Neural cell (in vitro differentiated cells): ENCODE data around the gene TNS2. TPM values are rescaled to one million over a fixed set of nuclear protein-coding genes. Genes with fewer than 3 reads are reported as not detected.

Experiments used
- H2AFZ ChIP-seq: fragments of 200-600, 300-800 bp; sonication (generic), shearing (Covaris generic); 2 replicates; pipeline ENCODE4 v1.6.0; 2014; ENCODE audit warnings: low read depth, mild to moderate bottlenecking, antibody characterized with exemption, low read length, moderate library complexity
- H3F3A ChIP-seq: fragments of 200-600 bp; shearing (Covaris generic); 2 replicates; pipeline ENCODE4 v1.6.1; 2016; ENCODE audit warnings: mild to moderate bottlenecking, moderate library complexity, mixed read lengths, antibody characterized with exemption, low read length; ENCODE audit not compliant: insufficient read depth, poor library complexity, severe bottlenecking
- H3K27ac ChIP-seq: fragments of 200-600, 300-800 bp; sonication (generic), shearing (Covaris generic); 2 replicates; pipeline ENCODE4 v1.5.1; 2014; ENCODE audit warnings: mild to moderate bottlenecking, low read length, moderate library complexity
- H3K27me3 ChIP-seq: fragments of 300-800, 200-600 bp; sonication (generic), shearing (Covaris generic); 2 replicates; pipeline ENCODE4 v1.6.0; 2014; ENCODE audit warnings: mild to moderate bottlenecking, low read depth, low read length, moderate library complexity; ENCODE audit not compliant: insufficient read depth
- H3K36me3 ChIP-seq: fragments of 300-800, 200-600 bp; sonication (generic), shearing (Covaris generic); 2 replicates; pipeline ENCODE4 v1.5.1; 2014; ENCODE audit warnings: mild to moderate bottlenecking, antibody characterized with exemption, low read length, moderate library complexity; ENCODE audit not compliant: insufficient read depth
- H3K4me2 ChIP-seq: fragments of 300-800, 200-600 bp; sonication (generic), shearing (Covaris generic); 2 replicates; pipeline ENCODE4 v1.6.0; 2014; ENCODE audit warnings: mild to moderate bottlenecking, low read length
- H3K4me3 ChIP-seq: fragments of 300-800, 200-600 bp; sonication (generic), shearing (Covaris generic); 2 replicates; pipeline ENCODE4 v1.5.1; 2014; ENCODE audit warnings: mild to moderate bottlenecking, low read length, moderate library complexity
- H3K79me2 ChIP-seq: fragments of 200-600 bp; shearing (Covaris generic); replicated peaks from 2 replicates; pipeline ENCODE4 v1.6.0; 2014; ENCODE audit warnings: mild to moderate bottlenecking, low read length, moderate library complexity; ENCODE audit not compliant: insufficient read depth
- H3K9ac ChIP-seq: fragments of 300-800, 200-600 bp; sonication (generic), shearing (Covaris generic); 2 replicates; pipeline ENCODE4 v1.6.1; 2016; ENCODE audit warnings: mild to moderate bottlenecking, low read length, mixed read lengths
- H3K9me2 ChIP-seq: fragments of 200-600 bp; shearing (Covaris generic); 2 replicates; pipeline ENCODE4 v1.6.1; 2016; ENCODE audit warnings: mild to moderate bottlenecking, low read length, mixed read lengths; ENCODE audit not compliant: insufficient read depth
- H3K9me3 ChIP-seq: fragments of 200-600, 300-800 bp; sonication (generic), shearing (Covaris generic); 2 replicates; pipeline ENCODE4 v1.6.1; 2016; ENCODE audit warnings: mild to moderate bottlenecking, mixed run types, low read length, moderate library complexity, mixed read lengths
- H4K20me1 ChIP-seq: fragments of 200-600 bp; shearing (Covaris generic); 2 replicates; pipeline ENCODE4 v1.6.1; 2016; ENCODE audit warnings: mild to moderate bottlenecking, mixed run types; ENCODE audit not compliant: insufficient read depth
- CTCF ChIP-seq: fragments of 450-650 bp; IDR thresholded peaks from 2 replicates; pipeline ENCODE4 v1.5.1; 2014; ENCODE audit warnings: antibody characterized with exemption, mild to moderate bottlenecking, moderate library complexity; ENCODE audit not compliant: poor library complexity, severe bottlenecking
- EP300 ChIP-seq: fragments of 450-650 bp; conservative IDR thresholded peaks from 2 replicates; pipeline ENCODE4 v1.6.1; 2014; ENCODE audit warnings: antibody characterized with exemption, mild to moderate bottlenecking, moderate library complexity; ENCODE audit not compliant: poor library complexity, severe bottlenecking
- EZH2 ChIP-seq: fragments of 200-600, 300-800 bp; shearing (Covaris generic), sonication (generic); IDR thresholded peaks from 2 replicates; pipeline ENCODE4 v1.6.1; 2014; ENCODE audit warnings: antibody characterized with exemption, low read length, borderline replicate concordance, mild to moderate bottlenecking; ENCODE audit not compliant: insufficient read depth, poor library complexity, severe bottlenecking
- MXI1 ChIP-seq: fragments of 450-650 bp; conservative IDR thresholded peaks from 2 replicates; pipeline ENCODE4 v1.6.1; 2014; ENCODE audit warnings: antibody characterized with exemption, mild to moderate bottlenecking; ENCODE audit not compliant: poor library complexity, severe bottlenecking
- POLR2AphosphoS5 ChIP-seq: IDR thresholded peaks from 2 replicates; pipeline ENCODE4 v1.6.1; 2012
- RAD21 ChIP-seq: fragments of 450-650 bp; conservative IDR thresholded peaks from 2 replicates; pipeline ENCODE4 v1.6.1; 2014; ENCODE audit warnings: antibody characterized with exemption, mild to moderate bottlenecking, moderate library complexity
- REST ChIP-seq: IDR thresholded peaks from 2 replicates; pipeline ENCODE4 v1.6.1; 2012; ENCODE audit warnings: borderline replicate concordance
- SMC3 ChIP-seq: fragments of 450-650 bp; conservative IDR thresholded peaks from 2 replicates; pipeline ENCODE4 v1.6.1; 2014; ENCODE audit warnings: antibody characterized with exemption, mild to moderate bottlenecking, moderate library complexity; ENCODE audit not compliant: poor library complexity
- TAF1 ChIP-seq: IDR thresholded peaks from 2 replicates; pipeline ENCODE4 v1.6.1; 2012; ENCODE audit warnings: low read depth
- polyA plus RNA-seq: library from polyadenylated mRNA; depleted of rRNA; stranded (reverse); fragments of >200 nt; gene quantifications from 2 replicates; pipeline ENCODE4 v1.2.3, GENCODE V29; 2014

The TNS2 gene
- polyA plus RNA-seq, 1 donor from 2014 or later: 4.2 TPM

GRCh38 chr12:53056901-53057300 is 7.0 kb downstream of the TNS2 start:
- TF ChIP-seq CTCF (no peak), RAD21 (no peak), MXI1 (no peak), EP300 (no peak), POLR2AphosphoS5 (no peak), TAF1 (no peak), SMC3 (no peak), REST (no peak), EZH2 (no peak)
- Histone ChIP-seq H3K9ac (no peak overlapping the region), H3K27ac (no peak overlapping the region)

GRCh38 chr12:53057816-53058500 is 8.1 kb downstream of the TNS2 start:
- no peak overlapping the region for H3K27ac ChIP-seq
- TF ChIP-seq MXI1: no peak
- no peak for TF ChIP-seq CTCF
- peak; percentile 4 for TF ChIP-seq POLR2AphosphoS5
- no peak overlapping the region for H3K9ac ChIP-seq
- no peaks in the 10 kb centered on the region for H3K79me2 ChIP-seq
- H3K9me3 ChIP-seq: no peaks in the 10 kb centered on the region
- H3K4me3 ChIP-seq: no peak overlapping the region
- no peaks in the 10 kb centered on the region for H3F3A ChIP-seq
- no peaks in the 10 kb centered on the region for H4K20me1 ChIP-seq
- no peak overlapping the region for H3K4me2 ChIP-seq
- H2AFZ ChIP-seq: no peak overlapping the region
- H3K9me2 ChIP-seq: no peaks in the 10 kb centered on the region
- no peaks in the 10 kb centered on the region for H3K36me3 ChIP-seq
- H3K27me3 ChIP-seq: no peaks in the 10 kb centered on the region

More at GRCh38 chr12:53056901-53057300, 7.0 kb downstream of the TNS2 start:
- Histone ChIP-seq H2AFZ (no peak overlapping the region), H3K9me2 (no peaks in the 10 kb centered on the region), H4K20me1 (no peaks in the 10 kb centered on the region), H3F3A (no peaks in the 10 kb centered on the region), H3K4me2 (no peak overlapping the region), H3K27me3 (no peaks in the 10 kb centered on the region), H3K36me3 (no peaks in the 10 kb centered on the region), H3K9me3 (no peaks in the 10 kb centered on the region), H3K79me2 (no peaks in the 10 kb centered on the region), H3K4me3 (no peak overlapping the region)
